ENCODE results near the gene CAMLG. TPM values are rescaled to one million over a fixed set of nuclear protein-coding genes. Genes with fewer than 3 reads are reported as not detected.

Gene CAMLG
- total RNA-seq, 1 experiment from 2014 or later = 38.8 TPM

- intact Hi-C loops (cut with micrococcal nuclease; ENCODE audit: unreplicated experiment) = no loop called here
- ChIA-PET POLR2A (ENCODE audit: low non-redundant PET) (no interaction called here), CTCF (no interaction called here)
Observed at GRCh38 chr5:134724872-134725271, 13.5 kb upstream of the CAMLG start.

GRCh38 chr5:134732819-134733218, 5.5 kb upstream of the CAMLG start:
- ChIA-PET CTCF (no interaction called here), POLR2A (ENCODE audit: low non-redundant PET) (no interaction called here)
- BruUV-seq (replicated peaks) = no TSS peak
- DNase-seq (ENCODE audit: low spot score) = no peak
- intact Hi-C loops (cut with micrococcal nuclease; ENCODE audit: unreplicated experiment) = no loop called here
- TF ChIP-seq CTCF (conservative IDR thresholded peaks at IDR 0.05; ENCODE audit: low read depth, low read length) = no peak
- no peak for TF ChIP-seq EZH2 (IDR thresholded peaks at IDR 0.05; ENCODE audit: borderline replicate concordance, low read depth, low read length, poor library complexity, severe bottlenecking)
- Histone ChIP-seq H3K9me3 (ENCODE audit: low read depth, low read length, poor library complexity, severe bottlenecking) (no peaks in the 10 kb centered on the region), H3K4me1 (ENCODE audit: insufficient read depth, low read length, poor library complexity, severe bottlenecking) (no peaks in the 10 kb centered on the region), H3K36me3 (ENCODE audit: insufficient read depth, low read length, poor library complexity, severe bottlenecking) (no peaks in the 10 kb centered on the region), H3K27me3 (replicated peaks; ENCODE audit: insufficient read depth, low read depth, low read length, poor library complexity) (no peaks in the 10 kb centered on the region), H3K27ac (ENCODE audit: low read depth, low read length, poor library complexity, severe bottlenecking) (no peak overlapping the region), H3K4me3 (ENCODE audit: low read depth, low read length, poor library complexity, severe bottlenecking) (no peak overlapping the region)

More at GRCh38 chr5:134724872-134725271, 13.5 kb upstream of the CAMLG start:
- DNase-seq (ENCODE audit: low spot score) = no peak
- Histone ChIP-seq H3K9me3 (ENCODE audit: low read depth, low read length, poor library complexity, severe bottlenecking) (no peaks in the 10 kb centered on the region), H3K36me3 (ENCODE audit: insufficient read depth, low read length, poor library complexity, severe bottlenecking) (peaks cover 22% of the 10 kb centered on the region), H3K4me3 (ENCODE audit: low read depth, low read length, poor library complexity, severe bottlenecking) (no peak overlapping the region), H3K27ac (ENCODE audit: low read depth, low read length, poor library complexity, severe bottlenecking) (no peak overlapping the region), H3K27me3 (replicated peaks; ENCODE audit: insufficient read depth, low read depth, low read length, poor library complexity) (no peaks in the 10 kb centered on the region), H3K4me1 (ENCODE audit: insufficient read depth, low read length, poor library complexity, severe bottlenecking) (no peaks in the 10 kb centered on the region)
- TF ChIP-seq EZH2 (IDR thresholded peaks at IDR 0.05; ENCODE audit: borderline replicate concordance, low read depth, low read length, poor library complexity, severe bottlenecking) = no peak
- no peak for TF ChIP-seq CTCF (conservative IDR thresholded peaks at IDR 0.05; ENCODE audit: low read depth, low read length)
- BruUV-seq (replicated peaks) = no TSS peak

- POLR2A ChIA-PET (ENCODE audit: low non-redundant PET) = no interaction called here
- H3K27ac ChIP-seq (ENCODE audit: low read depth, low read length, poor library complexity, severe bottlenecking) = no peak overlapping the region
- intact Hi-C loops (cut with micrococcal nuclease; ENCODE audit: unreplicated experiment) = loop anchor here (5.0 kb wide), 2 partner anchors 208 to 457 kb away; partner anchors contain the start of gene JADE2
Observed at GRCh38 chr5:134735243-134735642, 3.1 kb upstream of the CAMLG start.

More at GRCh38 chr5:134735243-134735642, 3.1 kb upstream of the CAMLG start:
- CTCF ChIA-PET = no interaction called here
- Histone ChIP-seq H3K4me1 (ENCODE audit: insufficient read depth, low read length, poor library complexity, severe bottlenecking) (peaks cover 6% of the 10 kb centered on the region), H3K4me3 (ENCODE audit: low read depth, low read length, poor library complexity, severe bottlenecking) (no peak overlapping the region), H3K9me3 (ENCODE audit: low read depth, low read length, poor library complexity, severe bottlenecking) (no peaks in the 10 kb centered on the region), H3K27me3 (replicated peaks; ENCODE audit: insufficient read depth, low read depth, low read length, poor library complexity) (no peaks in the 10 kb centered on the region), H3K36me3 (ENCODE audit: insufficient read depth, low read length, poor library complexity, severe bottlenecking) (no peaks in the 10 kb centered on the region)
- BruUV-seq (replicated peaks) = no TSS peak
- TF ChIP-seq EZH2 (IDR thresholded peaks at IDR 0.05; ENCODE audit: borderline replicate concordance, low read depth, low read length, poor library complexity, severe bottlenecking) (no peak), CTCF (conservative IDR thresholded peaks at IDR 0.05; ENCODE audit: low read depth, low read length) (no peak)
- no peak for DNase-seq (ENCODE audit: low spot score)

Measured in A673 (cell line).